Motor neuron (in vitro differentiated cells): ENCODE data around the gene SENP3. TPM values are rescaled to one million over a fixed set of nuclear protein-coding genes. Genes with fewer than 3 reads are reported as not detected.

Experiments used
- ATAC-seq, 8 experiments: fragments of 200-7000 bp; cut with Tn5 transposase; replicated peaks in 6 of 8; 2 replicates each; pipeline ENCODE4 v1.8.0; 2021; ENCODE audit warnings: mild to moderate bottlenecking in 8 of 8, moderate library complexity in 8 of 8
- H3K27ac ChIP-seq, 2 donors: fragments of 250-450 bp; sonication (Bioruptor Pico); 2 replicates each; pipeline ENCODE4 v1.9.0; 2021; ENCODE audit warnings: antibody characterized with exemption in 2 of 2, mild to moderate bottlenecking in 2 of 2, moderate library complexity in 1 of 2
- H3K4me1 ChIP-seq, 2 donors: fragments of 250-450 bp; sonication (Bioruptor Pico); replicated peaks in 1 of 2; 2 replicates each; pipeline ENCODE4 v1.6.1; 2021; ENCODE audit warnings: antibody characterized with exemption in 2 of 2, mild to moderate bottlenecking in 2 of 2, moderate library complexity in 1 of 2
- H3K4me3 ChIP-seq, 5 donors: fragments of 250-450 bp; sonication (Bioruptor Pico); 2 replicates each; pipeline ENCODE4 v1.9.0; 2021; ENCODE audit warnings: antibody characterized with exemption in 5 of 5, mild to moderate bottlenecking in 5 of 5, moderate library complexity in 4 of 5
- WGBS, 10 experiments: fragments of 450-650 bp; shearing (Covaris generic); methylation state at CpG; one replicate each; pipeline ENCODE4 v1.0.0; 2022; 5-methylcytosine and 5-hydroxymethylcytosine counted together
- in situ Hi-C, 9 experiments: fragments of 400-800 bp; cut with MboI; loops; one replicate each; pipeline ENCODE4 v1.15.0; 2021; ENCODE audit warnings: low sequenced_read_pairs in 9 of 9, low pct_unique_long_range_greater_than_20kb in 2 of 9; ENCODE audit not compliant: unreplicated experiment in 9 of 9
- total RNA-seq, 8 experiments: library from RNA; unstranded; fragments of 300-600 nt; gene quantifications; 2 replicates each; pipeline versions ENCODE4 v1.2.3 to v1.2.4, GENCODE V29; 2022

SENP3 gene
- total RNA-seq, 8 experiments from 2014 or later = 37.9 to 75.0 (median 50.2) TPM

DNA sequence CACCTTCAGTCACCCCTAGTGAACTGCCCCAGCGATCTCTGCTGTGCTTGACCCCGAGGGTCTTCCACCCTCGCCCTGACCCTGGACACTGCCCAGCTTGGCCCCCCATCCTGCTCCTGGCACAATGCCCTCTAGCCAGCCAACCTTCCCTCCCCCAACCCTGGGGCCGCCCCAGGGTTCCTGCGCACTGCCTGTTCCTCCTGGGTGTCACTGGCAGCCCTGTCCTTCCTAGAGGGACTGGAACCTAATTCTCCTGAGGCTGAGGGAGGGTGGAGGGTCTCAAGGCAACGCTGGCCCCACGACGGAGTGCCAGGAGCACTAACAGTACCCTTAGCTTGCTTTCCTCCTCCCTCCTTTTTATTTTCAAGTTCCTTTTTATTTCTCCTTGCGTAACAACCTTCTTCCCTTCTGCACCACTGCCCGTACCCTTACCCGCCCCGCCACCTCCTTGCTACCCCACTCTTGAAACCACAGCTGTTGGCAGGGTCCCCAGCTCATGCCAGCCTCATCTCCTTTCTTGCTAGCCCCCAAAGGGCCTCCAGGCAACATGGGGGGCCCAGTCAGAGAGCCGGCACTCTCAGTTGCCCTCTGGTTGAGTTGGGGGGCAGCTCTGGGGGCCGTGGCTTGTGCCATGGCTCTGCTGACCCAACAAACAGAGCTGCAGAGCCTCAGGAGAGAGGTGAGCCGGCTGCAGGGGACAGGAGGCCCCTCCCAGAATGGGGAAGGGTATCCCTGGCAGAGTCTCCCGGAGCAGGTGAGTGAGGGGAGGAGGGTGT is 3.0 kb upstream of the SENP3 start, which contains the start of gene TNFSF13:
Gene TNFSF13, plus strand, starts transcription at position 207 of the 776 bp plus-strand sequence. Its CDS starts 290 bp downstream, at position 497.
- no peak within 1 kb of the TSS for H3K4me3 ChIP-seq

DNA sequence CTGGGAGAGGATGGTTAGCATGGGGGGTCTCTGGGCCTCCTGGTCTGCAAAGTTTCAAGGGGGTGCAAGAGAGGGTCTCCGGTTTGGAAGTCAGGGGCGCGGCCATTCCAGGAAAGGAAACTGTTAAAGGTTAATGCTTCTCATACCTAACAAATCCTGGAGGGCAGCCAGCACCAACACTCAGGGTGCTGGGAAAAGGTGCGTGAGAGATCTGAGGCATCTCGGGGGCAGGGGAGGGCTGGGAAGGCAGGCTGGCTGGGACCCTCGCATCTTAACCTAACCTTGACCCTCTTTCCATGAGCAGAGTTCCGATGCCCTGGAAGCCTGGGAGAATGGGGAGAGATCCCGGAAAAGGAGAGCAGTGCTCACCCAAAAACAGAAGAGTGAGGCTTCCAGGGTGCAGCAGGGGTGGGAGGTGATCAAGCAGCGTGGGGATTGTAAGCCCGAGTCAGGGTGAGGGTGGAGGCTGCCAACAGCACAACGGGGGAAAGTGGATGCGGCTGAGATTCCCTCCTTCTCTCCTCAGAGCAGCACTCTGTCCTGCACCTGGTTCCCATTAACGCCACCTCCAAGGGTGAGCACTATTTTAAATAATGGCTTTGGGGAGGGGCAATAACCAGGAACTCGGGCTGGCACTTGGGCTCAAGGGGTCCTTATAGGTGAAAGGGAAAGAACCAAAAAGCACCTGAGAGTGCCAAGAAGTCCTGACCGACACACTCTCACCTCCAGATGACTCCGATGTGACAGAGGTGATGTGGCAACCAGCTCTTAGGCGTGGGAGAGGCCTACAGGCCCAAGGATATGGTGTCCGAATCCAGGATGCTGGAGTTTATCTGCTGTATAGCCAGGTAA is 2.2 kb upstream of the SENP3 start:
- H3K27ac ChIP-seq = no peak overlapping the region
- in situ Hi-C loops = loop anchor here in 1 of 9 experiments (25.0 kb wide), 1 partner anchor 522 kb away; the partner anchor contains the start of genes SLC16A11 and SLC16A13
- H3K4me3 ChIP-seq = no peak overlapping the region
- WGBS, 10 experiments = 0 to 100% (median 79%) methylated on average over 1 to 7 of the region's 18 CpGs; no CpG with 5 or more reads in 2 of the 10 experiments
- no peak for ATAC-seq
- peaks cover 21 to 31% of the 10 kb centered on the region in 2 donors for H3K4me1 ChIP-seq

More for the DNA sequence above, 3.0 kb upstream of the SENP3 start, which contains the start of gene TNFSF13:
- peaks cover 20 to 31% of the 10 kb centered on the region in 2 donors for H3K4me1 ChIP-seq
- no peak for ATAC-seq
- in situ Hi-C loops = loop anchor here in 1 of 9 experiments (25.0 kb wide), 1 partner anchor 521 kb away; the partner anchor contains the start of genes SLC16A11 and SLC16A13
- H3K27ac ChIP-seq = no peak within 1 kb of the TSS
- 61 to 100% (median 83%) methylated on average over 1 to 6 of the region's 16 CpGs; no CpG with 5 or more reads in 5 of the 10 experiments for WGBS, 10 experiments

DNA sequence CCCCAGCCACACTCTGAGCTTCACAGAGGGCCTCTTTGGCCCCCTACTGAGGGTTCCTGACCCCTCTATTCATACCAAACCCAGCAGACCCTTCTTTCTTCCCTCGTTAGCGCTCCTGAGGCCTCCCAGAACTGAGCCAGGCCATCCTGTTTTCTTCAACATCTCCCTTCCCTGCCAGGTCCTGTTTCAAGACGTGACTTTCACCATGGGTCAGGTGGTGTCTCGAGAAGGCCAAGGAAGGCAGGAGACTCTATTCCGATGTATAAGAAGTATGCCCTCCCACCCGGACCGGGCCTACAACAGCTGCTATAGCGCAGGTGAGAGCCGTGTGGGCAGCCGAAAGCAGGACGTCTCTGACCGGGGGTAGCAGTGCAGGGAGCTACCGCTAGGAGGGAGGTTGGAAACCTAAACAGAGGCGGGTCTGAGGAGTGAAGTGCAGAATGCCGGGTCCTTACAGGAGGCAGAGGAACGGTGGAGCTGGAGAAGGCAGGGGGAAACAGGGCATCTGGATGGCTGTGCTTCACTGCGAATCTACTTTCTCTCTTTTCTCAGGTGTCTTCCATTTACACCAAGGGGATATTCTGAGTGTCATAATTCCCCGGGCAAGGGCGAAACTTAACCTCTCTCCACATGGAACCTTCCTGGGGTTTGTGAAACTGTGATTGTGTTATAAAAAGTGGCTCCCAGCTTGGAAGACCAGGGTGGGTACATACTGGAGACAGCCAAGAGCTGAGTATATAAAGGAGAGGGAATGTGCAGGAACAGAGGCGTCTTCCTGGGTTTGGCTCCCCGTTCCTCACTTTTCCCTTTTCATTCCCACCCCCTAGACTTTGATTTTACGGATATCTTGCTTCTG is 1.3 kb upstream of the SENP3 start:
- in situ Hi-C loops = loop anchor here in 1 of 9 experiments (25.0 kb wide), 1 partner anchor 523 kb away; the partner anchor contains the start of genes SLC16A11 and SLC16A13
- WGBS, 10 experiments = 2 to 100% (median 23%) methylated on average over 1 to 10 of the region's 22 CpGs; no CpG with 5 or more reads in 2 of the 10 experiments
- ATAC-seq = peak; percentile 7 to 59 (median 42)

DNA sequence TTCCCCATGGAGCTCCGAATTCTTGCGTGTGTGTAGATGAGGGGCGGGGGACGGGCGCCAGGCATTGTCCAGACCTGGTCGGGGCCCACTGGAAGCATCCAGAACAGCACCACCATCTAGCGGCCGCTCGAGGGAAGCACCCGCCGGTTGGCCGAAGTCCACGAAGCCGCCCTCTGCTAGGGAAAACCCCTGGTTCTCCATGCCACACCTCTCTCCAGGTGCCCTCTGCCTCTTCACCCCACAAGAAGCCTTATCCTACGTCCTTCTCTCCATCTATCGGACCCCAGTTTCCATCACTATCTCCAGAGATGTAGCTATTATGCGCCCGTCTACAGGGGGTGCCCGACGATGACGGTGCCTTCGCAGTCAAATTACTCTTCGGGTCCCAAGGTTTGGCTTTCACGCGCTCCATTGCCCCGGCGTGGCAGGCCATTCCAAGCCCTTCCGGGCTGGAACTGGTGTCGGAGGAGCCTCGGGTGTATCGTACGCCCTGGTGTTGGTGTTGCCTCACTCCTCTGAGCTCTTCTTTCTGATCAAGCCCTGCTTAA is 617 bp upstream of the SENP3 start:
- Histone ChIP-seq H3K4me1 (peaks cover 21 to 31% of the 10 kb centered on the region in 2 donors), H3K27ac (peak overlapping the region; percentile 81 to 89), H3K4me3 (peak overlapping the region; percentile 49 to 100 (median 95))
- in situ Hi-C loops = loop anchor here in 1 of 9 experiments (25.0 kb wide), 1 partner anchor 524 kb away; the partner anchor contains the start of genes SLC16A11 and SLC16A13
- 0 to 5% (median 2%) methylated on average over 4 to 12 of the region's 32 CpGs; no CpG with 5 or more reads in 5 of the 10 experiments for WGBS, 10 experiments
- peak; percentile 41 to 77 (median 71) for ATAC-seq

More for the DNA sequence above, 1.3 kb upstream of the SENP3 start:
- Histone ChIP-seq H3K4me3 (peak overlapping the region; percentile 49 to 100 (median 95)), H3K4me1 (peaks cover 21 to 31% of the 10 kb centered on the region in 2 donors), H3K27ac (peak overlapping the region; percentile 81 to 89)

DNA sequence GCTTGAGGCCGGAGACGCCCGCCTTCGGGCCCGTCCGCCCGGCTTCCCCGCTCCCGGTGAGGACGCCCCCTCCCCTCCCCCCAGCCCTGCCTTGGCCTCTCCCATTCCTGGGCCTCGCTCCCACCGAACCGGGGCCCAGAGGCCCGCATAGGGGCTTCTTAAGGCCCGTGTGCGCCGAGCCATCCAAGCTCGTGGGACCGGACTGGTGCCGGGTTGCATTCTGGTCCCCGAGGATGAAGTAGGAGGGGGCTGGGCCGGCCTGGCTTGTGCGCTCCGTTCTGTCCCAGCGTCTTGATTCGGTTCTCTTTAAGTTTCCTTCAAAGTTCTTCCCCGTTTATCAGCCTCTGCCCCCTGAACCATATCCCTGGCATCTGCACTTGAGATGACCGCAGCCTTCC is 488 bp downstream of the SENP3 start:
- peak overlapping the region; percentile 81 to 89 for H3K27ac ChIP-seq
- peaks cover 21 to 31% of the 10 kb centered on the region in 2 donors for H3K4me1 ChIP-seq
- peak in 3 of 8 experiments; percentile 2 to 12 (median 7) for ATAC-seq
- 0% methylated on average over 1 to 5 of the region's 28 CpGs; no CpG with 5 or more reads in 6 of the 10 experiments for WGBS, 10 experiments
- in situ Hi-C loops = loop anchor here in 1 of 9 experiments (25.0 kb wide), 1 partner anchor 525 kb away; the partner anchor contains the start of genes SLC16A11 and SLC16A13
- H3K4me3 ChIP-seq = peak overlapping the region; percentile 49 to 100 (median 95)

DNA sequence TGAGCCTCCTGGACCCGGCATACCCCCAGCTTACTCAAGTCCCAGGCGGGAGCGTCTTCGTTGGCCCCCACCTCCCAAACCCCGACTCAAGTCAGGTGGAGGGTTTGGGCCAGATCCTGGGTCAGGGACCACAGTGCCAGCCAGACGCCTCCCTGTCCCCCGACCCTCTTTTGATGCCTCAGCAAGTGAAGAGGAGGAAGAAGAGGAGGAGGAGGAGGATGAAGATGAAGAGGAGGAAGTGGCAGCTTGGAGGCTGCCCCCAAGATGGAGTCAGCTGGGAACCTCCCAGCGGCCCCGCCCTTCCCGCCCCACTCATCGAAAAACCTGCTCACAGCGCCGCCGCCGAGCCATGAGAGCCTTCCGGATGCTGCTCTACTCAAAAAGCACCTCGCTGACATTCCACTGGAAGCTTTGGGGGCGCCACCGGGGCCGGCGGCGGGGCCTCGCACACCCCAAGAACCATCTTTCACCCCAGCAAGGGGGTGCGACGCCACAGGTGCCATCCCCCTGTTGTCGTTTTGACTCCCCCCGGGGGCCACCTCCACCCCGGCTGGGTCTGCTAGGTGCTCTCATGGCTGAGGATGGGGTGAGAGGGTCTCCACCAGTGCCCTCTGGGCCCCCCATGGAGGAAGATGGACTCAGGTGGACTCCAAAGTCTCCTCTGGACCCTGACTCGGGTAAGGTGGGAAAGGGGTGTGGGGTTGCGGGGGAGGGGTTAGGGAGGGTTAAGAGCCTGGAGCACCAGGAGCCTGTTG is 1.6 kb downstream of the SENP3 start:
- in situ Hi-C loops = loop anchor here in 1 of 9 experiments (25.0 kb wide), 1 partner anchor 526 kb away; the partner anchor contains the start of genes SLC16A11 and SLC16A13
- no peak for ATAC-seq
- Histone ChIP-seq H3K27ac (no peak overlapping the region), H3K4me1 (peaks cover 21% of the 10 kb centered on the region in 2 donors), H3K4me3 (peak overlapping the region in 4 of 5 donors; percentile 49 to 100 (median 96))
- WGBS, 10 experiments = 40 to 81% (median 75%) methylated on average over 1 to 7 of the region's 30 CpGs; no CpG with 5 or more reads in 5 of the 10 experiments

DNA sequence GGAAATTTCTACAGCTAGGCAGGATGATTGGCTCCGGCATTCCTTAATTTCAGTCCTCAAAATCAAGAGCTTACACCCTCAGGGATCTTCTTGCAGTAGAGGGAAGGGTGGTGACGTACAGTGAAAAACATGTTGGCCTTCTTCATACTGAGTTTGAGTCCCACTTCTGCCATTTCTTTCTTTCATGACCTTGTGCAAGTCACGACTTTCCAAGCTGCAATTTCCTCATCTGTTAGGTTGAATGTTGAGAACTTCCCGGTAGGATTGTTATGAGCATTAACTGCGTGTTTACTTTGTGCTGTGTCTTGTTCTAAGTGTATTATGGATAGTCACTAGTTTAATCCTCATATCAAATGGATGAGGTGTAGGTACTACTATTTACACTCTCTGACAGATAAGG is 7.9 kb downstream of the SENP3 start:
- Histone ChIP-seq H3K4me3 (no peak overlapping the region), H3K27ac (no peak overlapping the region), H3K4me1 (peaks cover 7% of the 10 kb centered on the region in 2 donors)
- WGBS, 10 experiments = 60 to 100% (median 93%) methylated on average over 1 to 5 of the region's 5 CpGs; no CpG with 5 or more reads in 1 of the 10 experiments
- in situ Hi-C loops = loop anchor here in 1 of 9 experiments (25.0 kb wide), 1 partner anchor 532 kb away; the partner anchor contains the start of genes SLC16A11 and SLC16A13
- ATAC-seq = no peak

DNA sequence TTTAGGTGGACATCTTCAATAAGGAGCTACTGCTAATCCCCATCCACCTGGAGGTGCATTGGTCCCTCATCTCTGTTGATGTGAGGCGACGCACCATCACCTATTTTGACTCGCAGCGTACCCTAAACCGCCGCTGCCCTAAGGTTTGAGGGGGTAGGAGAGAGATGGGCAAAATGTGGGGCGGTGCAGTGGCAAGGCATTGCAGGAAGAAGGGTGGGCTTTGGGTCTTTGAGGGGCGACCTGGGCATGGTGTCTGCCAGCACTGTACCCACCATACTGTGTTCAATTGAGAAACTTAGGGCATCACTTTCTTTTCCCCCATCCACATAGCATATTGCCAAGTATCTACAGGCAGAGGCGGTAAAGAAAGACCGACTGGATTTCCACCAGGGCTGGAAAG is 8.6 kb downstream of the SENP3 start:
- in situ Hi-C loops = loop anchor here in 1 of 9 experiments (25.0 kb wide), 1 partner anchor 533 kb away; the partner anchor contains the start of genes SLC16A11 and SLC16A13
- Histone ChIP-seq H3K4me1 (peaks cover 14 to 15% of the 10 kb centered on the region in 2 donors), H3K4me3 (no peak overlapping the region), H3K27ac (no peak overlapping the region)
- 87 to 100% (median 93%) methylated on average over 2 to 6 of the region's 10 CpGs; no CpG with 5 or more reads in 6 of the 10 experiments for WGBS, 10 experiments
- no peak for ATAC-seq

DNA sequence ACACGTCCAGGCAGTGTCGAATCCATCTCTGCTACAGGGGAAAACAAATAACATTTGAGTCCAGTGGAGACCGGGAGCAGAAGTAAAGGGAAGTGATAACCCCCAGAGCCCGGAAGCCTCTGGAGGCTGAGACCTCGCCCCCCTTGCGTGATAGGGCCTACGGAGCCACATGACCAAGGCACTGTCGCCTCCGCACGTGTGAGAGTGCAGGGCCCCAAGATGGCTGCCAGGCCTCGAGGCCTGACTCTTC is 10.5 kb downstream of the SENP3 start:
- in situ Hi-C loops = loop anchor here in 1 of 9 experiments (25.0 kb wide), 1 partner anchor 535 kb away; the partner anchor contains the start of genes SLC16A11 and SLC16A13
- Histone ChIP-seq H3K4me1 (peaks cover 16 to 17% of the 10 kb centered on the region in 2 donors), H3K27ac (peak overlapping the region; percentile 73 to 83), H3K4me3 (peak overlapping the region; percentile 35 to 50 (median 46))
- 0% methylated on average over 2 to 9 of the region's 11 CpGs; no CpG with 5 or more reads in 5 of the 10 experiments for WGBS, 10 experiments
- ATAC-seq = peak in 3 of 8 experiments; percentile 87 to 90 (median 88)

DNA sequence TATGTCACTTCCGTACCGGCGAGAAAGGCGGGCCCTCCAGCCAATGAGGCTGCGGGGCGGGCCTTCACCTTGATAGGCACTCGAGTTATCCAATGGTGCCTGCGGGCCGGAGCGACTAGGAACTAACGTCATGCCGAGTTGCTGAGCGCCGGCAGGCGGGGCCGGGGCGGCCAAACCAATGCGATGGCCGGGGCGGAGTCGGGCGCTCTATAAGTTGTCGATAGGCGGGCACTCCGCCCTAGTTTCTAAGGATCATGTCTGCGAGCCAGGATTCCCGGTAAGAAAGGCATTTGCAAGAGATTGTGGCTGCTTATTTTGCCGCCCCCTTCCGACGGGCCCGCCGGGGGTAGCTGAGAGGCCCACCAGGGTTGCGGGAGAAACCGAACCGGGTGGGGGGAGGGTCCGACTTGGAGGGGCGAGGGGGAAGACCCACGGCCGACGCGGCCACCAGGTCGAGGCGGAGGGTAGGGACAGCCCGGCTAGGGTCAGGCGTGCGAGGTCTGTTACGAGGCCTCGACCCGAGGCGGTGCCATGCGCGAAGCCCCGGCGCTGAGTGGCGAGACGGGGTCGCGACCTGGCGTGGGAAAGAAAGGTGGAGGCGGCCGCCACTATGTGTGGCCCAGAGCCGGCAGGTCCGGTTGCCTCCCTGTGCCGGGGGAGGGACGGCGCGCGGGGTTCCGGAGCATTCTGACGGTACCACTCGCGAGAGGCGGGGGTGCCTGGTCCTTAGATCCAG is 11.0 kb downstream of the SENP3 start:
- Histone ChIP-seq H3K27ac (peak overlapping the region; percentile 85 to 95), H3K4me3 (peak overlapping the region; percentile 74 to 95 (median 85)), H3K4me1 (peaks cover 16 to 17% of the 10 kb centered on the region in 2 donors)
- ATAC-seq = peak; percentile 2 to 91 (median 76)
- WGBS, 10 experiments = 0% methylated on average over 1 to 9 of the region's 73 CpGs; no CpG with 5 or more reads in 6 of the 10 experiments
- in situ Hi-C loops = loop anchor here in 1 of 9 experiments (25.0 kb wide), 1 partner anchor 535 kb away; the partner anchor contains the start of genes SLC16A11 and SLC16A13
